Mesendoderm (in vitro differentiated cells): Measurements from ENCODE around the gene TMEM107.
A peak's percentile ranks its signal among the peaks of the same experiment; 100 is the strongest.

ENCODE experiments used
- DNase-seq: peaks from one replicate; pipeline ENCODE4 v3.0.0; 2013
- H2AK5ac ChIP-seq: 2 replicates; pipeline ENCODE4 v1.6.1; 2013; ENCODE audit warnings: low read length, inconsistent platforms
- H2BK120ac ChIP-seq: 2 replicates; pipeline ENCODE4 v1.6.1; 2013; ENCODE audit warnings: low read depth, mild to moderate bottlenecking, low read length, moderate library complexity, mixed read lengths
- H2BK15ac ChIP-seq: replicated peaks from 2 replicates; pipeline ENCODE4 v1.6.1; 2013; ENCODE audit warnings: low read depth, mild to moderate bottlenecking, moderate library complexity
- H2BK5ac ChIP-seq: 2 replicates; pipeline ENCODE4 v1.6.1; 2013; ENCODE audit warnings: low read length, inconsistent platforms
- H3K18ac ChIP-seq: 2 replicates; pipeline ENCODE4 v1.6.1; 2013; ENCODE audit warnings: mild to moderate bottlenecking, low read length, mixed read lengths
- H3K23ac ChIP-seq: one replicate; pipeline ENCODE4 v1.6.1; 2013; ENCODE audit warnings: low read length
- H3K27ac ChIP-seq: 2 replicates; pipeline ENCODE4 v1.5.1; 2013; ENCODE audit warnings: low read depth, mild to moderate bottlenecking, inconsistent platforms, low read length, moderate library complexity
- H3K27me3 ChIP-seq: 2 replicates; pipeline ENCODE4 v1.6.1; 2013; ENCODE audit warnings: low read length, control low read depth, mild to moderate bottlenecking, inconsistent platforms; ENCODE audit not compliant: insufficient read depth, poor library complexity
- H3K36me3 ChIP-seq: 2 replicates; pipeline ENCODE4 v1.6.1; 2013; ENCODE audit warnings: low read length, inconsistent platforms; ENCODE audit not compliant: control insufficient read depth, insufficient read depth
- H3K4ac ChIP-seq: one replicate; pipeline ENCODE4 v1.6.1; 2013; ENCODE audit warnings: low read depth, mild to moderate bottlenecking, low read length, moderate library complexity
- H3K4me1 ChIP-seq: 2 replicates; pipeline ENCODE4 v1.6.1; 2013; ENCODE audit warnings: low read depth, low read length, inconsistent platforms; ENCODE audit not compliant: control insufficient read depth
- H3K4me2 ChIP-seq: 2 replicates; pipeline ENCODE4 v1.6.1; 2013; ENCODE audit warnings: low read length
- H3K4me3 ChIP-seq: 2 replicates; pipeline ENCODE4 v1.5.1; 2013; ENCODE audit warnings: mild to moderate bottlenecking, low read length
- H3K56ac ChIP-seq: one replicate; pipeline ENCODE4 v1.6.1; 2013; ENCODE audit warnings: low read length
- H3K79me1 ChIP-seq: 2 replicates; pipeline ENCODE4 v1.6.1; 2013; ENCODE audit warnings: low read length, inconsistent platforms
- H3K79me2 ChIP-seq: 2 replicates; pipeline ENCODE4 v1.6.1; 2013; ENCODE audit warnings: mild to moderate bottlenecking, low read length; ENCODE audit not compliant: control insufficient read depth, insufficient read depth
- H3K9ac ChIP-seq: 2 replicates; pipeline ENCODE4 v1.6.1; 2013; ENCODE audit warnings: low read length, inconsistent platforms
- H4K5ac ChIP-seq: one replicate; pipeline ENCODE4 v1.6.1; 2013; ENCODE audit warnings: low read length
- H4K8ac ChIP-seq: one replicate; pipeline ENCODE4 v1.6.1; 2013; ENCODE audit warnings: low read depth, mild to moderate bottlenecking, control low read depth, low read length, moderate library complexity
- WGBS: extraction: QIAGEN DNeasy Blood & Tissue Kit; methylation state at CpG from one replicate; pipeline ENCODE4 v1.1.7; 2013; ENCODE audit warnings: low lambda C conversion rate, missing lambda C conversion rate; ENCODE audit not compliant: insufficient coverage; ENCODE audit errors: extremely low coverage; 5-methylcytosine and 5-hydroxymethylcytosine counted together

The TMEM107 gene

GRCh38 chr17:8150194-8151119, 25.7 kb downstream of the TMEM107 start:
- H3K79me2 ChIP-seq, result peaks cover 2% of the 10 kb centered on the region
- H3K4me1 ChIP-seq, result peaks cover 16% of the 10 kb centered on the region
- H3K18ac ChIP-seq, result no peak overlapping the region
- no peak overlapping the region for H3K4ac ChIP-seq
- no peak overlapping the region for H3K23ac ChIP-seq
- no peak for DNase-seq
- no CpG with 5 or more reads among the region's 18 CpGs for WGBS
- peak overlapping the region; percentile 74 for H3K56ac ChIP-seq
- H4K8ac ChIP-seq, result no peak overlapping the region
- peaks cover 7% of the 10 kb centered on the region for H3K36me3 ChIP-seq
- no peak overlapping the region for H2BK15ac ChIP-seq
- peak overlapping the region; percentile 81 for H3K4me2 ChIP-seq
- H4K5ac ChIP-seq, result no peak overlapping the region
- H2BK120ac ChIP-seq, result no peak overlapping the region
- no peaks in the 10 kb centered on the region for H3K27me3 ChIP-seq
- H2BK5ac ChIP-seq, result no peak overlapping the region
- H3K4me3 ChIP-seq, result no peak overlapping the region
- H3K79me1 ChIP-seq, result peaks cover 9% of the 10 kb centered on the region
- peak overlapping the region; percentile 57 for H3K9ac ChIP-seq
- H2AK5ac ChIP-seq, result no peak overlapping the region
- no peak overlapping the region for H3K27ac ChIP-seq

DNA sequence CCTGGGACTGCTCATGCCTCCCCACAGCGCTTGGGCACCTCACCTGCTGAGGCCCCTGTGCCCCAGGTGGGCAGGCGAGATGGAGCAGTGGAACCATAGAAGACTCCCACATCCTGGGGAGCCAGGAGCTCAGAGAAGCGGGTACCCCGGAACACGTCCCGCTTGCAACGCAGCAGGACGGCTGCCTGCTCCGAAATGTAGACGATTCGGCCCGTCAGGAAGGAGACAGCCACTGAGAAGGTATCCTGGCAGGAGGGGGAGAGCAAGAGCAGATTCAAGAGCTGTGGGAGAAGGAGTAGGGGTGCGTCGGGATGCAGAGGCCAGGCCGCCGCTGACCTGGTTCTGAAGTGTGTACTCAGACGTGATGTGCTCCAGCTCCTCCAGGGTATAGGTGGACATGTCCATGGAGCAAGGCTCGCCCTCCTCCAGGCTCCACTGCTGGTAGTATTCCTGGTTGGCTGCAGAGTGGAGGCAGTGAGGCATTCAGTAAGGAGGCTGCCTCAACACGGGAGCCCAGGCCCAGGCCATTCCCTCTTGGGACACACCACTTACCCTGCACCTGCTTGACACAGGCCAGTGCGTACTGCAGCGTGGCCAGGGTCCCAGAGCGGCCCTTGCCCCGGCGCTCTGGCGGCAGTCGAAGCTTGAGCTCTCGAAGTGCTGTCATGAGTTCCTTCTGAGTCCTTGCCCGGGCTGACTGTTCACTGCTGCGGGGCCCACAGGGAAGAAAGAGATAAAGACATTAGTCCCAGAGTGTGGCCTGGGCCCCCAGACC, 26.6 kb downstream of the TMEM107 start:
- WGBS, result no CpG with 5 or more reads among the region's 29 CpGs
- Histone ChIP-seq H4K8ac (no peak overlapping the region), H2BK5ac (no peak overlapping the region), H3K4me1 (peaks cover 9% of the 10 kb centered on the region), H2BK15ac (no peak overlapping the region), H2AK5ac (no peak overlapping the region), H3K4me2 (no peak overlapping the region), H3K79me2 (peaks cover 2% of the 10 kb centered on the region), H3K4ac (no peak overlapping the region), H3K27ac (no peak overlapping the region), H3K79me1 (peaks cover 7% of the 10 kb centered on the region), H3K18ac (no peak overlapping the region), H3K9ac (no peak overlapping the region), H3K27me3 (no peaks in the 10 kb centered on the region), H3K23ac (no peak overlapping the region), H3K4me3 (no peak overlapping the region), H2BK120ac (no peak overlapping the region), H3K56ac (no peak overlapping the region), H4K5ac (no peak overlapping the region), H3K36me3 (peaks cover 7% of the 10 kb centered on the region)
- DNase-seq, result no peak

GRCh38 chr17:8148560-8148959, 27.6 kb downstream of the TMEM107 start:
- WGBS, result no CpG with 5 or more reads among the region's 13 CpGs
- H3K79me2 ChIP-seq, result peaks cover 2% of the 10 kb centered on the region
- no peak overlapping the region for H3K4me2 ChIP-seq
- no peak overlapping the region for H3K56ac ChIP-seq
- no peak overlapping the region for H3K27ac ChIP-seq
- H3K4me3 ChIP-seq, result no peak overlapping the region
- H4K5ac ChIP-seq, result no peak overlapping the region
- peaks cover 5% of the 10 kb centered on the region for H3K4me1 ChIP-seq
- peaks cover 7% of the 10 kb centered on the region for H3K36me3 ChIP-seq
- no peak overlapping the region for H2BK15ac ChIP-seq
- no peak overlapping the region for H2BK120ac ChIP-seq
- H3K27me3 ChIP-seq, result no peaks in the 10 kb centered on the region
- H3K79me1 ChIP-seq, result peaks cover 7% of the 10 kb centered on the region
- H2BK5ac ChIP-seq, result no peak overlapping the region
- H2AK5ac ChIP-seq, result no peak overlapping the region
- H3K23ac ChIP-seq, result no peak overlapping the region
- DNase-seq, result no peak
- H3K4ac ChIP-seq, result no peak overlapping the region
- no peak overlapping the region for H3K9ac ChIP-seq
- no peak overlapping the region for H4K8ac ChIP-seq
- no peak overlapping the region for H3K18ac ChIP-seq

GRCh38 chr17:8147805-8148404, 28.3 kb downstream of the TMEM107 start:
- Histone ChIP-seq H2BK120ac (no peak overlapping the region), H2AK5ac (no peak overlapping the region), H3K56ac (no peak overlapping the region), H3K18ac (no peak overlapping the region), H3K27me3 (no peaks in the 10 kb centered on the region), H3K27ac (no peak overlapping the region), H3K4me3 (no peak overlapping the region), H3K36me3 (peaks cover 7% of the 10 kb centered on the region), H3K79me1 (peaks cover 7% of the 10 kb centered on the region), H3K4me1 (peaks cover 5% of the 10 kb centered on the region), H3K23ac (no peak overlapping the region), H2BK15ac (no peak overlapping the region), H3K4me2 (no peak overlapping the region), H3K79me2 (peaks cover 2% of the 10 kb centered on the region), H2BK5ac (no peak overlapping the region), H3K4ac (no peak overlapping the region), H4K5ac (no peak overlapping the region), H4K8ac (no peak overlapping the region), H3K9ac (no peak overlapping the region)
- WGBS, result no CpG with 5 or more reads among the region's 13 CpGs
- DNase-seq, result no peak

- Histone ChIP-seq H3K18ac (no peak overlapping the region), H3K9ac (no peak overlapping the region), H4K8ac (no peak overlapping the region), H3K79me1 (peaks cover 7% of the 10 kb centered on the region), H4K5ac (no peak overlapping the region), H3K27ac (no peak overlapping the region), H2BK5ac (no peak overlapping the region), H3K27me3 (no peaks in the 10 kb centered on the region), H3K4me1 (peaks cover 2% of the 10 kb centered on the region), H2BK120ac (no peak overlapping the region), H3K56ac (no peak overlapping the region), H3K79me2 (peaks cover 2% of the 10 kb centered on the region), H3K23ac (no peak overlapping the region), H3K4ac (no peak overlapping the region), H2AK5ac (no peak overlapping the region), H2BK15ac (no peak overlapping the region), H3K4me2 (no peak overlapping the region), H3K4me3 (no peak overlapping the region), H3K36me3 (peaks cover 8% of the 10 kb centered on the region)
- no peak for DNase-seq
- no CpG with 5 or more reads among the region's 26 CpGs for WGBS
These were observed 28.9 kb downstream of the TMEM107 start for GRCh38 chr17:8147141-8147804.
